Measurements from ENCODE around the gene C1QTNF3.

The C1QTNF3 gene

DNA sequence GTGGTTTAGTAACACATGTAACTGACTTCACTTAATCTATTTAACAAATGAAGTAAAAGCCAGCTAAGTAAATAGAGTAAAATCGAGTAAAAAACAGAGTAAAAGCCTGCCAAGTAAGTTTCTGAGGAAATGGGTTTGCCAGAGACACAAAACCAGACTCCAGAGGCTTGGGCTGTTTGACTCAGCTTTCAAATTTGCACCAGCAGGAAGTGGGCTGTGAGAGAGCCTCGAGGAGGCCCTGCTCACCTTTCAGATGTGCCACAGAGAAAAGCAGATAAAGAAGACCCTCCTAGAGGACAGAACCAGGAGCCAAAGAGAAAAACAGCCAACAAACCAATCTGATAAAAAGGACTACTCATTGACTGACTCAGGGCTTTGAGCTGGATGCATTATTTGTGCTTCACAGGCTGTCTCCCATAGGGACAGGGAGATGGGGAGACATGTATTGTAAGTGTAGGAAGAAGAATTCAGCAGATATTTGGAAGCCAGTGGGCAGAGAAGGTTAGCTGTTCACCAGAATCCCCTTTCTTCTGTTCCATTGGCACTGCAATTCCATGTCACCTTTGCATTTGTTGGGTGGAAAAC lies 20.8 kb downstream of the C1QTNF3 start:
- no peak overlapping the region for H3K9ac ChIP-seq (ENCODE audit: low read length in 2 of 2)
- H3K4me1 ChIP-seq (ENCODE audit: control insufficient read depth, insufficient read depth, low read length): no peaks in the 10 kb centered on the region
- no peak overlapping the region for H3K4me3 ChIP-seq (ENCODE audit: low read length in 2 of 2)
- no peaks in the 10 kb centered on the region for H3K27me3 ChIP-seq (ENCODE audit: control insufficient read depth in 1 of 2, insufficient read depth in 2 of 2, low read length in 2 of 2)
- H3K36me3 ChIP-seq (ENCODE audit: control insufficient read depth in 2 of 2, insufficient read depth in 2 of 2, low read length in 2 of 2): peaks cover 3 to 9% of the 10 kb centered on the region in 2 donors
- no peak overlapping the region for H3K27ac ChIP-seq (ENCODE audit: low read length)
- no peaks in the 10 kb centered on the region for H3K9me3 ChIP-seq (ENCODE audit: control insufficient read depth in 2 of 2, low read length in 2 of 2)

- Histone ChIP-seq H3K4me1 (ENCODE audit: control insufficient read depth, insufficient read depth, low read length) (no peaks in the 10 kb centered on the region), H3K9me3 (ENCODE audit: control insufficient read depth in 2 of 2, low read length in 2 of 2) (no peaks in the 10 kb centered on the region), H3K4me3 (ENCODE audit: low read length in 2 of 2) (no peak overlapping the region), H3K27ac (ENCODE audit: low read length) (no peak overlapping the region), H3K9ac (ENCODE audit: low read length in 2 of 2) (no peak overlapping the region), H3K36me3 (ENCODE audit: control insufficient read depth in 2 of 2, insufficient read depth in 2 of 2, low read length in 2 of 2) (peaks cover 3 to 9% of the 10 kb centered on the region in 2 donors), H3K27me3 (ENCODE audit: control insufficient read depth in 1 of 2, insufficient read depth in 2 of 2, low read length in 2 of 2) (no peaks in the 10 kb centered on the region)
These were observed 21.7 kb downstream of the C1QTNF3 start for GRCh38 chr5:34021334-34021733.

DNA sequence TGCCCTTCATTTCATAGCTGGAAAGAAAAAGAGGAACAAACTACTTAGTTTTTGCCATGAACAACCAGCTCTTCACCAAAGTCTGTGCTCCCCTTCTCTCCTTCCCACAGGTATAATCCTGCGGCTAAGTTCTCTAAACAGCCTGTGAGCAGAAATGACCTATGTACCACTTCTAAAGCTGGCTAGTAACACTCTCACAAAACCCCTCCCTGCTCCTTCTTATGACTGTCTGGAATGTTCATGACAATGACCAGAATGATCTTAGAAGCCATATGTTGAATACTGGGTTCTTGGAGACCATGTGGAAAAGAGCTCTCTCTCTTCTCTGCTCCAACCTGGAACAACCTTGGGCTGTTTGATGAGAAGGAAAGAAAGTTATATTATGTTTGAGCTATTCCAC lies 22.3 kb downstream of the C1QTNF3 start:
- no peak overlapping the region for H3K9ac ChIP-seq (ENCODE audit: low read length in 2 of 2)
- H3K4me1 ChIP-seq (ENCODE audit: control insufficient read depth, insufficient read depth, low read length): no peaks in the 10 kb centered on the region
- no peaks in the 10 kb centered on the region for H3K9me3 ChIP-seq (ENCODE audit: control insufficient read depth in 2 of 2, low read length in 2 of 2)
- H3K27ac ChIP-seq (ENCODE audit: low read length): no peak overlapping the region
- H3K4me3 ChIP-seq (ENCODE audit: low read length in 2 of 2): no peak overlapping the region
- peaks cover 3 to 9% of the 10 kb centered on the region in 2 donors for H3K36me3 ChIP-seq (ENCODE audit: control insufficient read depth in 2 of 2, insufficient read depth in 2 of 2, low read length in 2 of 2)
- H3K27me3 ChIP-seq (ENCODE audit: control insufficient read depth in 1 of 2, insufficient read depth in 2 of 2, low read length in 2 of 2): no peaks in the 10 kb centered on the region

DNA sequence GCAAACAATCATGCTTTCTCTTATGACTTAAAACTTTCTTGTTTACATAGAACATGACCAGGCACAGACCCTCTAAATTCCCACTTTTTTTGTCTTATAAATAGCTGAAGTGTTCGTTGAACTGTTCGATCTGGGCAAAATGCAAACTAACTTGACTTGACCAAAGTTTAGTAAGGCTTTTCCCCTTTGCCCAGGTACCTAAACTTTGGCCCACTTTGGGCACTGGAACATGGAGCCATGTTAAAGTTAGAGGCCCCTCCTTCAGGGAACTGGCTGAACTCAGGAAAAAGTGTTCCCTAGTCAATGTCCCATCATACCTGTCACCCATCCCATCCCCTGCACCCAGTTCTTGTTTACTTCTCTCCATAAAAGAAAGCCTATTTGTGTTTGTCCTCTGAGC lies 25.8 kb downstream of the C1QTNF3 start:
- H3K27me3 ChIP-seq (ENCODE audit: control insufficient read depth in 1 of 2, insufficient read depth in 2 of 2, low read length in 2 of 2): no peaks in the 10 kb centered on the region
- no peak overlapping the region for H3K27ac ChIP-seq (ENCODE audit: low read length)
- no peaks in the 10 kb centered on the region for H3K9me3 ChIP-seq (ENCODE audit: control insufficient read depth in 2 of 2, low read length in 2 of 2)
- no peak overlapping the region for H3K4me3 ChIP-seq (ENCODE audit: low read length in 2 of 2)
- no peaks in the 10 kb centered on the region for H3K4me1 ChIP-seq (ENCODE audit: control insufficient read depth, insufficient read depth, low read length)
- H3K9ac ChIP-seq (ENCODE audit: low read length in 2 of 2): no peak overlapping the region
- no peaks in the 10 kb centered on the region for H3K36me3 ChIP-seq (ENCODE audit: control insufficient read depth in 2 of 2, insufficient read depth in 2 of 2, low read length in 2 of 2)

GRCh38 chr5:34016750-34017149 lies 26.3 kb downstream of the C1QTNF3 start:
- Histone ChIP-seq H3K36me3 (ENCODE audit: control insufficient read depth in 2 of 2, insufficient read depth in 2 of 2, low read length in 2 of 2) (no peaks in the 10 kb centered on the region), H3K4me1 (ENCODE audit: control insufficient read depth, insufficient read depth, low read length) (no peaks in the 10 kb centered on the region), H3K9ac (ENCODE audit: low read length in 2 of 2) (no peak overlapping the region), H3K9me3 (ENCODE audit: control insufficient read depth in 2 of 2, low read length in 2 of 2) (no peaks in the 10 kb centered on the region), H3K27ac (ENCODE audit: low read length) (no peak overlapping the region), H3K27me3 (ENCODE audit: control insufficient read depth in 1 of 2, insufficient read depth in 2 of 2, low read length in 2 of 2) (no peaks in the 10 kb centered on the region), H3K4me3 (ENCODE audit: low read length in 2 of 2) (no peak overlapping the region)

- Histone ChIP-seq H3K9me3 (ENCODE audit: control insufficient read depth in 2 of 2, low read length in 2 of 2) (no peaks in the 10 kb centered on the region), H3K36me3 (ENCODE audit: control insufficient read depth in 2 of 2, insufficient read depth in 2 of 2, low read length in 2 of 2) (no peaks in the 10 kb centered on the region), H3K4me3 (ENCODE audit: low read length in 2 of 2) (no peak overlapping the region), H3K9ac (ENCODE audit: low read length in 2 of 2) (no peak overlapping the region), H3K27me3 (ENCODE audit: control insufficient read depth in 1 of 2, insufficient read depth in 2 of 2, low read length in 2 of 2) (no peaks in the 10 kb centered on the region), H3K27ac (ENCODE audit: low read length) (no peak overlapping the region), H3K4me1 (ENCODE audit: control insufficient read depth, insufficient read depth, low read length) (no peaks in the 10 kb centered on the region)
These were observed 26.8 kb downstream of the C1QTNF3 start for GRCh38 chr5:34016222-34016621.

DNA sequence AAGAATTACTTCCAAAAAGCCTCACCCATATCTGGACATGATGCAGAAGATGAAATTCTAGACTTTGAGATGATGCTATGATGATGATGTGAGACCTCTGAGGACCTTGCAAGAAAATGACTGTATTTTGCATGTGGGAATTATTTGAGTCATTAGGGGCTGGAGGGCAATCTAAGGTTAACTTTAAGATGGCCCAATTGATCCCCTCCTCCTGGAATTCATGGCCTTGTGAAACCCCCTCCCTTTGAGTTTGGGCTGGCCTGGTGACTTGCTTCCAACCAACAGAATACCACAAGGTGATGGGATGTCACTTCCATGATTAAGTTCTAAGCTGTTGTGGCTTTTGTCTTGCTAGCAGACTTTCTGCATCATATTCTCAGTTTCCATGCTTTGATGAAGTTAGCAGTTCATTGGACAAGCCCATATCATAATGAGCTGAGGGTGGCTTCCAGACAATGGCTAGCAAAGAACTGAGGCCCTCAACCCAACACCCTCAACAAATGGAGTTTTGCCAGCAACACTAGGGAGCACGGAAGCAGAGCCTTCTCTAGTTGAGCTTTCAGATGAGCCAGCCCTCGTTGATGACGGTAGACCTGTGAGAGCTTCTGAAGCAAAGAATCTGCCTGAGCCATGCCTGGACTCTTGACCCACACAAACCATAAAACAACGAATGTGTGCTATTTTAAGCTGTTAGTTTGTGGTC lies 27.7 kb downstream of the C1QTNF3 start:
- H3K9me3 ChIP-seq (ENCODE audit: control insufficient read depth in 2 of 2, low read length in 2 of 2): no peaks in the 10 kb centered on the region
- no peaks in the 10 kb centered on the region for H3K4me1 ChIP-seq (ENCODE audit: control insufficient read depth, insufficient read depth, low read length)
- H3K4me3 ChIP-seq (ENCODE audit: low read length in 2 of 2): no peak overlapping the region
- no peaks in the 10 kb centered on the region for H3K27me3 ChIP-seq (ENCODE audit: control insufficient read depth in 1 of 2, insufficient read depth in 2 of 2, low read length in 2 of 2)
- no peaks in the 10 kb centered on the region for H3K36me3 ChIP-seq (ENCODE audit: control insufficient read depth in 2 of 2, insufficient read depth in 2 of 2, low read length in 2 of 2)
- H3K27ac ChIP-seq (ENCODE audit: low read length): no peak overlapping the region
- no peak overlapping the region for H3K9ac ChIP-seq (ENCODE audit: low read length in 2 of 2)

- no peak overlapping the region for H3K27ac ChIP-seq (ENCODE audit: low read length)
- H3K36me3 ChIP-seq (ENCODE audit: control insufficient read depth in 2 of 2, insufficient read depth in 2 of 2, low read length in 2 of 2): no peaks in the 10 kb centered on the region
- no peaks in the 10 kb centered on the region for H3K27me3 ChIP-seq (ENCODE audit: control insufficient read depth in 1 of 2, insufficient read depth in 2 of 2, low read length in 2 of 2)
These were observed 28.4 kb downstream of the C1QTNF3 start for GRCh38 chr5:34014626-34015025.

DNA sequence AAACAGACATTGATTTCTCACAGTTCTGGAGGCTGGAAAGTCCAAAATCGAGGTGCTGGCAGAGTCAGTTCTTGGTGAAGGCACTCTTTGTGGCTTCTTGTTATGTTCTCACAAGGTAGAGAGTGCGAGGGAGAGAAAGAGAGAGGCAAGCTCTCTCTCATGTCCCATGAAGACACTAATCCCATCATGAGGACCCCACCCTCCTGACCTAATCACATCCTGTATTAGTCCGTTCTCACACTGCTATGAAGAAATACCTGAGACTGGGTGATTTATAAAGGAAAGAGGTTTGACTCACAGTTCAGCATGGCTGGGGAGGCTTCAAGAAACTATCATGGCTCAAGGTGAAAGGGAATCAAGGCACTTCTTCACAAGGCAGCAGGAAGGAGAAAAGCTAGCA lies 29.5 kb downstream of the C1QTNF3 start:
- Histone ChIP-seq H3K27ac (ENCODE audit: low read length) (no peak overlapping the region), H3K9ac (ENCODE audit: low read length in 2 of 2) (no peak overlapping the region), H3K27me3 (ENCODE audit: control insufficient read depth in 1 of 2, insufficient read depth in 2 of 2, low read length in 2 of 2) (no peaks in the 10 kb centered on the region), H3K4me1 (ENCODE audit: control insufficient read depth, insufficient read depth, low read length) (no peaks in the 10 kb centered on the region), H3K4me3 (ENCODE audit: low read length in 2 of 2) (no peak overlapping the region), H3K9me3 (ENCODE audit: control insufficient read depth in 2 of 2, low read length in 2 of 2) (no peaks in the 10 kb centered on the region), H3K36me3 (ENCODE audit: control insufficient read depth in 2 of 2, insufficient read depth in 2 of 2, low read length in 2 of 2) (no peaks in the 10 kb centered on the region)

More at GRCh38 chr5:34014626-34015025, 28.4 kb downstream of the C1QTNF3 start:
- Histone ChIP-seq H3K9ac (ENCODE audit: low read length in 2 of 2) (no peak overlapping the region), H3K9me3 (ENCODE audit: control insufficient read depth in 2 of 2, low read length in 2 of 2) (no peaks in the 10 kb centered on the region), H3K4me3 (ENCODE audit: low read length in 2 of 2) (no peak overlapping the region), H3K4me1 (ENCODE audit: control insufficient read depth, insufficient read depth, low read length) (no peaks in the 10 kb centered on the region)

DNA sequence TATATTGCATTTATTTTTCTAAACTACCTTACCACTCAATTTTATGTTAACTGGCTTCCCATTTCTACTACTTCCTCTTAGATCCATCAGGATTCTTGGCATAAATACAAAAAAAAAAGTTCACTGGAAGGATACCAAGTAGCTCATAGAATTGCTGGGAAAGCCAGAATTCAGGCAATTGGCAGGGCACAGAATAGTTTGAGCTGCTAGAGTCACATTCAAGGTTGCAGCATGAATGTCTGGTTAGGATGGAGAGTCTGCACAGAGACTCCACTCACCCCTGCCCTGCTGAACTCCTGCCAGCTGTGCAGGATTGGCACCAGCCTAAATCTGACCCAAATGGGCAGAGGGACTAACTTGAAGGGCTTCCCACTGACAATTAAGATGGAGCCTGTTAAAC lies 30.2 kb downstream of the C1QTNF3 start:
- no peak overlapping the region for H3K9ac ChIP-seq (ENCODE audit: low read length in 2 of 2)
- no peak overlapping the region for H3K27ac ChIP-seq (ENCODE audit: low read length)
- H3K9me3 ChIP-seq (ENCODE audit: control insufficient read depth in 2 of 2, low read length in 2 of 2): no peaks in the 10 kb centered on the region
- H3K36me3 ChIP-seq (ENCODE audit: control insufficient read depth in 2 of 2, insufficient read depth in 2 of 2, low read length in 2 of 2): no peaks in the 10 kb centered on the region
- no peaks in the 10 kb centered on the region for H3K27me3 ChIP-seq (ENCODE audit: control insufficient read depth in 1 of 2, insufficient read depth in 2 of 2, low read length in 2 of 2)
- no peak overlapping the region for H3K4me3 ChIP-seq (ENCODE audit: low read length in 2 of 2)
- no peaks in the 10 kb centered on the region for H3K4me1 ChIP-seq (ENCODE audit: control insufficient read depth, insufficient read depth, low read length)

GRCh38 chr5:34011536-34011935 lies 31.5 kb downstream of the C1QTNF3 start:
- H3K36me3 ChIP-seq (ENCODE audit: control insufficient read depth in 2 of 2, insufficient read depth in 2 of 2, low read length in 2 of 2): no peaks in the 10 kb centered on the region
- H3K27ac ChIP-seq (ENCODE audit: low read length): no peak overlapping the region
- H3K9ac ChIP-seq (ENCODE audit: low read length in 2 of 2): no peak overlapping the region
- no peaks in the 10 kb centered on the region for H3K9me3 ChIP-seq (ENCODE audit: control insufficient read depth in 2 of 2, low read length in 2 of 2)
- H3K4me3 ChIP-seq (ENCODE audit: low read length in 2 of 2): no peak overlapping the region
- peaks cover 6% of the 10 kb centered on the region for H3K4me1 ChIP-seq (ENCODE audit: control insufficient read depth, insufficient read depth, low read length)
- H3K27me3 ChIP-seq (ENCODE audit: control insufficient read depth in 1 of 2, insufficient read depth in 2 of 2, low read length in 2 of 2): no peaks in the 10 kb centered on the region
